Omental fat pad (tissue), 4 donors: ENCODE measurements around the gene ATP5F1A. TPM values are rescaled to one million over a fixed set of nuclear protein-coding genes. Genes with fewer than 3 reads are reported as not detected.
"Not testable (repeated sequence)": the region's sequence is repeated elsewhere in the genome, so short reads cannot be mapped to it uniquely, and the experiment has no call there.

Source experiments
- ATAC-seq: fragments of 150-250 bp; one replicate; pipeline ENCODE4 v1.9.1; 2016; ENCODE audit warnings: mild to moderate bottlenecking, moderate library complexity; ENCODE audit not compliant: low FRiP score
- DNase-seq: peaks from one replicate; pipeline ENCODE4 v3.0.0-alpha.2; 2019; ENCODE audit warnings: low spot score
- CTCF ChIP-seq, 3 donors: fragments of 450-650 bp; IDR thresholded peaks; one replicate each; pipeline ENCODE4 v1.5.1; 2016 to 2017; ENCODE audit warnings: antibody characterized with exemption in 3 of 3, mild to moderate bottlenecking in 3 of 3, moderate library complexity in 2 of 3
- total RNA-seq, 4 donors: library from RNA; depleted of rRNA; stranded (reverse); fragments of >200 nt; gene quantifications; one replicate each; pipeline ENCODE4 v1.1.0, GENCODE V29; 2016

Gene ATP5F1A
- total RNA-seq, 4 donors from 2014 or later = 322 to 491 (median 393) TPM

- DNase-seq = no peak
- TF ChIP-seq CTCF (IDR thresholded peaks at IDR 0.05) = no peak
- no peak for ATAC-seq
Measured at GRCh38 chr18:46054956-46055837, 42.9 kb downstream of the ATP5F1A start.

GRCh38 chr18:46053368-46054095, 44.6 kb downstream of the ATP5F1A start:
- no peak for TF ChIP-seq CTCF (IDR thresholded peaks at IDR 0.05)
- DNase-seq = no peak
- no peak for ATAC-seq

GRCh38 chr18:46051731-46052461, 46.2 kb downstream of the ATP5F1A start:
- TF ChIP-seq CTCF (IDR thresholded peaks at IDR 0.05) = no peak
- ATAC-seq = peak; percentile 54
- no peak for DNase-seq

GRCh38 chr18:46050268-46050667, 47.8 kb downstream of the ATP5F1A start:
- ATAC-seq (no peak), DNase-seq (no peak)
- no peak for TF ChIP-seq CTCF (IDR thresholded peaks at IDR 0.05)

GRCh38 chr18:46048641-46049040, 49.5 kb downstream of the ATP5F1A start:
- no peak for DNase-seq
- ATAC-seq = no peak
- no peak for TF ChIP-seq CTCF (IDR thresholded peaks at IDR 0.05)

GRCh38 chr18:46047369-46047768, 50.7 kb downstream of the ATP5F1A start:
- DNase-seq, ATAC-seq: not testable (repeated sequence)

- ATAC-seq (no peak), DNase-seq (no peak)
- TF ChIP-seq CTCF (IDR thresholded peaks at IDR 0.05) = no peak
Measured at GRCh38 chr18:46046688-46047087, 51.4 kb downstream of the ATP5F1A start.
